Activated CD4-positive, alpha-beta memory T cell treated with anti-CD3 and anti-CD28 coated beads for 36 hours (primary cell): ENCODE data around the gene ACBD6. TPM values are rescaled to one million over a fixed set of nuclear protein-coding genes. Genes with fewer than 3 reads are reported as not detected.
"Not testable (repeated sequence)": the region's sequence is repeated elsewhere in the genome, so short reads cannot be mapped to it uniquely, and the experiment has no call there.

Source experiments
- CTCF ChIA-PET: fragments of 350-600 bp; sonication (Branson Sonifier 250); formaldehyde crosslinking; loops from one replicate; lab custom pipeline; 2021; ENCODE audit warnings: antibody characterized with exemption, inconsistent platforms; lab: Charles Lee
- POLR2A ChIA-PET: fragments of 350-600 bp; sonication (Branson Sonifier 250); formaldehyde crosslinking; loops from one replicate; lab custom pipeline; 2021; ENCODE audit warnings: antibody characterized with exemption; lab: Charles Lee
- DNase-seq: peaks from one replicate; pipeline ENCODE4 v3.0.0-alpha.2; 2020
- H3K27ac Mint-ChIP-seq: one replicate; pipeline ENCODE4 v1.8.0; 2021; ENCODE audit warnings: mixed read lengths
- H3K27me3 Mint-ChIP-seq: one replicate; pipeline ENCODE4 v1.8.0; 2021; ENCODE audit warnings: mixed read lengths
- H3K36me3 Mint-ChIP-seq: one replicate; pipeline ENCODE4 v1.8.0; 2021; ENCODE audit warnings: mixed read lengths
- H3K4me1 Mint-ChIP-seq: one replicate; pipeline ENCODE4 v1.8.0; 2021; ENCODE audit warnings: low read depth, mixed read lengths
- H3K4me3 Mint-ChIP-seq: one replicate; pipeline ENCODE4 v1.8.0; 2021; ENCODE audit warnings: mild to moderate bottlenecking, mixed read lengths
- H3K9me3 Mint-ChIP-seq: one replicate; pipeline ENCODE4 v1.8.0; 2021; ENCODE audit warnings: mixed read lengths
- intact Hi-C: fragments of 100-400 bp; cut with micrococcal nuclease; formaldehyde crosslinking; loops from one replicate; pipeline ENCODE4 v1.15.1; 2023
- total RNA-seq, 2 experiments: library from RNA; stranded (reverse); gene quantifications; one replicate each; pipeline ENCODE4 v1.2.3, GENCODE V29; 2021

Gene ACBD6
- total RNA-seq, 2 experiments from 2014 or later: 36.7 to 40.8 TPM

- H3K9me3 Mint-ChIP-seq, H3K4me3 Mint-ChIP-seq, intact Hi-C loops, POLR2A ChIA-PET, DNase-seq, CTCF ChIA-PET, H3K27ac Mint-ChIP-seq, H3K27me3 Mint-ChIP-seq, H3K4me1 Mint-ChIP-seq: not testable (repeated sequence)
- peaks cover 33% of the 10 kb centered on the region for H3K36me3 Mint-ChIP-seq
These were observed 94.2 kb downstream of the ACBD6 start for GRCh38 chr1:180408128-180408527.

GRCh38 chr1:180407051-180407450 lies 95.3 kb downstream of the ACBD6 start:
- DNase-seq: no peak
- intact Hi-C loops: no loop called here
- no peaks in the 10 kb centered on the region for H3K9me3 Mint-ChIP-seq
- no peak overlapping the region for H3K27ac Mint-ChIP-seq
- ChIA-PET POLR2A (no interaction called here), CTCF (interaction anchor here (1.3 kb wide), 1 partner anchor 77 kb away, joined by 3 read pairs; no protein-coding TSS in a partner anchor)
- H3K27me3 Mint-ChIP-seq: no peaks in the 10 kb centered on the region
- no peaks in the 10 kb centered on the region for H3K4me1 Mint-ChIP-seq
- peaks cover 35% of the 10 kb centered on the region for H3K36me3 Mint-ChIP-seq
- no peak overlapping the region for H3K4me3 Mint-ChIP-seq

GRCh38 chr1:180402551-180402950 lies 99.8 kb downstream of the ACBD6 start:
- POLR2A ChIA-PET: no interaction called here
- intact Hi-C loops: no loop called here

DNA sequence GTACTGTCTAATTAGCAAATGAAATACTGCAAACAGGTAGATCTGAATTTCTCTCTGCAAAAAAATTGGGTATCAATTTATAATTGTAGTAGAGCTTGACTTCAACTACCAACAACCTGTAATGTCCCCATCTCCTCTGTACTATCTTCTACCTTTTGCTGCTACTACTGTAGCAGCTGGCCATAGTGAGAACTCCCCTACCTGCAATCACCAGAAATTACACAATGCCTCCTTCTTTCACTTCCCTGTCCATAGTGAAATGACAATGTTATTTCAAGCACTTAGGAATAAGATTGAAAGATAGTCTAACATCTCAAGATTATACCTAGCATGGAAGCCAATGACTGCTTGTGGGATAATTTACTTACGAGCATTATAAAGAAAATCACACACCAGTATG lies 100.4 kb downstream of the ACBD6 start:
- POLR2A ChIA-PET: no interaction called here
- no peaks in the 10 kb centered on the region for H3K9me3 Mint-ChIP-seq
- intact Hi-C loops: no loop called here

More at GRCh38 chr1:180402551-180402950, 99.8 kb downstream of the ACBD6 start:
- no peak overlapping the region for H3K27ac Mint-ChIP-seq
- no peak overlapping the region for H3K4me3 Mint-ChIP-seq
- DNase-seq: no peak
- no peaks in the 10 kb centered on the region for H3K9me3 Mint-ChIP-seq
- H3K4me1 Mint-ChIP-seq: no peaks in the 10 kb centered on the region
- CTCF ChIA-PET: no interaction called here
- H3K36me3 Mint-ChIP-seq: peaks cover 17% of the 10 kb centered on the region
- no peaks in the 10 kb centered on the region for H3K27me3 Mint-ChIP-seq

GRCh38 chr1:180397175-180397574 lies 105.2 kb downstream of the ACBD6 start:
- H3K9me3 Mint-ChIP-seq: peaks cover 3% of the 10 kb centered on the region

More for the DNA sequence above, 100.4 kb downstream of the ACBD6 start:
- H3K36me3 Mint-ChIP-seq: peaks cover 22% of the 10 kb centered on the region
- no peak overlapping the region for H3K4me3 Mint-ChIP-seq
- no peaks in the 10 kb centered on the region for H3K27me3 Mint-ChIP-seq
- no peaks in the 10 kb centered on the region for H3K4me1 Mint-ChIP-seq
- no peak overlapping the region for H3K27ac Mint-ChIP-seq
- CTCF ChIA-PET: no interaction called here
- no peak for DNase-seq

DNA sequence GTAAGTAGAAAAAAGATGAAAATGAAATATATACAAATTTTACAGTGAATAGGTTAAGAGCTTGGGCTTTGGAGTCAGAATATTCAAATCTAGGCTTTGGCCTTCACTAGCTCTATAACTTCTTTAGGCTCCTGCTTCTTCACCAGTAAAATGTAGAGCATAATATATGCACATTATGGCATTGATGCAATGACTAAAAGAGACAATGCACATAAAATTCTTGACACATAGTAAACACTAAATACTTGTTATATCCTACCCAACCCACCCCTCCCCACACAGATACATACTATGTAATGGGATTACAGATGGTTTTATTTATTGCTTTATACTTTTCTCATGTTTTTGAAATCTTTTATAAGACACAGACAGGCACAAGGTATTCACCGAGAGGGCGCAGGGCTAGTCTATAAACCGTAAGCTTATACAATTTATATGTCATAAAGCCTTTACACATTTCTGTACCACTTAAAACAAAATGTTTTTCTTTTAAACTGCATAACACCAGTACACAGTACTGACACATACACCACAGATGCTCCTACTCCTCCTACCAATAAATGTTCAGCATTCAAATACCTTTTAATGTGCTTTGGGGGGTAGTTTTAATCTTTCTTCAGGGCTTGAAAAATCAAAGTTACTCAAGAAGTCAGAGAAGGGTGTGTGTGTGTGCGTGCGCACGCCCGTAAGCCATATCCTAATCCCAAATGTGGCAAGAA lies 109.8 kb downstream of the ACBD6 start:
- Mint-ChIP-seq H3K4me1 (no peaks in the 10 kb centered on the region), H3K27me3 (no peaks in the 10 kb centered on the region), H3K9me3 (peaks cover 16% of the 10 kb centered on the region), H3K4me3 (no peak overlapping the region), H3K36me3 (peaks cover 55% of the 10 kb centered on the region), H3K27ac (no peak overlapping the region)
- no peak for DNase-seq
- POLR2A ChIA-PET: no interaction called here
- CTCF ChIA-PET: interaction anchor here (1.0 to 2.5 kb wide), 2 partner anchors 24 to 140 kb away, joined by 3 to 7 read pairs; no protein-coding TSS in a partner anchor
- intact Hi-C loops: no loop called here

More at GRCh38 chr1:180397175-180397574, 105.2 kb downstream of the ACBD6 start:
- intact Hi-C loops: no loop called here
- Mint-ChIP-seq H3K27ac (no peak overlapping the region), H3K4me3 (no peak overlapping the region), H3K36me3 (peaks cover 47% of the 10 kb centered on the region), H3K4me1 (no peaks in the 10 kb centered on the region), H3K27me3 (no peaks in the 10 kb centered on the region)
- POLR2A ChIA-PET: no interaction called here
- CTCF ChIA-PET: interaction anchor here (0.5 kb wide), 1 partner anchor 81 kb away, joined by 3 read pairs; no protein-coding TSS in a partner anchor
- DNase-seq: no peak

DNA sequence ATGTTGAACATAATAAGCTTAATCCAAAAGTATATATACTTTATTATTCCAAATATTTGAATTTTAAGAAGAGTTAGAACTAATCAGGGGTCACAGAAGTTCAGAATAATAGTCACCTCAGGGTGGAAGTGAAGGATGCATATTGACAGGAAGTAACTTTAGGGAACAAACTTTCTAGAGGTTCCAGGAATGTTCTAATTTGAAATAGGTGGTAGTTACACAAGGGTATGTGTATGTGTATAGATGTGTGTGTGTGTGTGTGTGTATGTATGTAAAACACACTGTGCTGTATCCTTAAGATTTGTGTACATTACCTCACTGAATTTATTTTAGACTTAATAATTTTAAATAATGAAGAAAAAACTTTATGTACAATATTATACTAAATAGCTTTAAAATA lies 110.4 kb downstream of the ACBD6 start:
- Mint-ChIP-seq H3K4me1 (peaks cover 3% of the 10 kb centered on the region), H3K27me3 (no peaks in the 10 kb centered on the region), H3K36me3 (peaks cover 54% of the 10 kb centered on the region), H3K9me3 (peaks cover 21% of the 10 kb centered on the region), H3K4me3 (no peak overlapping the region), H3K27ac (no peak overlapping the region)
- DNase-seq: no peak
- intact Hi-C loops: no loop called here
- ChIA-PET CTCF (interaction anchor here (1.0 to 2.5 kb wide), 2 partner anchors 24 to 139 kb away, joined by 3 to 7 read pairs; no protein-coding TSS in a partner anchor), POLR2A (no interaction called here)

DNA sequence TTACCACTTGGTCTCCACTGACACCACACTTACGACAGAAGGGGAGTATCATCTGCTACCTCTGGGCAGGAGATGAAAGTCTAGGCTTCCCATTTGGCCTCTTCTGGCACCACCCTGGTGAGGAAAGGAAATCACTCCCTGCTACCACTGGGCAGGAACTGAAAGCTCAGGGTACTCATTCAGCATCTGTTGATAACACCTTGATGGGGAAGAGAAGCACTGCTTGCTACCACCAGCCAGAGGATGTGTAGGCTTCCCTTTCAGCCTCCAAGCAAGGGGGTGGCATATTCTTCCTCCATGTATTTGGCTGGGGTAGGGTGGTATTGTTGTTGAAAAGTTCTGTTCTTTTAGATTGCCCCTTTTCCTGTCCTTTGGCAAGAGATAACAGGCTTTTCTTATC lies 115.0 kb downstream of the ACBD6 start:
- ChIA-PET CTCF (no interaction called here), POLR2A (no interaction called here)
- H3K4me1 Mint-ChIP-seq: peaks cover 12% of the 10 kb centered on the region
- no peak overlapping the region for H3K4me3 Mint-ChIP-seq
- peaks cover 52% of the 10 kb centered on the region for H3K36me3 Mint-ChIP-seq
- no peak overlapping the region for H3K27ac Mint-ChIP-seq
- peaks cover 60% of the 10 kb centered on the region for H3K9me3 Mint-ChIP-seq
- intact Hi-C loops: no loop called here
- H3K27me3 Mint-ChIP-seq: no peaks in the 10 kb centered on the region
- no peak for DNase-seq

DNA sequence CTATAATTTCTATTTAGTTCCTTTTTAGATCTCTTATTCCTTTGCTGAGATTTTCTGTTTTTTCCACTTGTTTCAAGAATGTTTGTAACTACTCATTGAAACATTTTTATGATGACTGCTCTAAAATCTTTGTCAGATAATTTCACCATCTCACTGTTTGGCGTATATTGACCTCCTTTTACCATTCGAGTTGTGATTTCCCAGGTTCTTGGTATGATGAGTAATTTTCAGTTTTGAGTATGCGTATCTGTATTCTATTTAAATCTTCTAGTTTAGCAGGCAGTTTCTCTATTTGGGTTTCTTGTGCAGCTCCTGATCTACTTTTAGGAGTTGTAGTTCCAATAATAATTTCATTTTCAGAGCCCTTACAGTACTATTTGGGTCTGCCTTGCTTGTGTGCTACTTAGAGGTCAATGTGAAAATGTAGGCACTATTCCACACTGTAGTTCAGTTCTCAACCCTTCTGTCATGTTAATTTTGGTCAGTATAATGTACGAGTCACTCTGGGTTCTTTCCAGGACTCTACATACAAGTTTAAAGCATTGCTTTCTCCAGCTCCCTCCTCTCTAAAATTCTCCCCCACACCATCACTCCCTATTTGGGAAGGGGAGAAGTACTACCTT lies 115.5 kb downstream of the ACBD6 start:
- no peak for DNase-seq
- Mint-ChIP-seq H3K27me3 (no peaks in the 10 kb centered on the region), H3K9me3 (peaks cover 66% of the 10 kb centered on the region), H3K36me3 (peaks cover 53% of the 10 kb centered on the region), H3K4me3 (no peak overlapping the region), H3K4me1 (peaks cover 12% of the 10 kb centered on the region), H3K27ac (no peak overlapping the region)
- ChIA-PET CTCF (no interaction called here), POLR2A (interaction anchor here (0.6 kb wide), 1 partner anchor 636 kb away, joined by 3 read pairs; no protein-coding TSS in a partner anchor)
- intact Hi-C loops: no loop called here

DNA sequence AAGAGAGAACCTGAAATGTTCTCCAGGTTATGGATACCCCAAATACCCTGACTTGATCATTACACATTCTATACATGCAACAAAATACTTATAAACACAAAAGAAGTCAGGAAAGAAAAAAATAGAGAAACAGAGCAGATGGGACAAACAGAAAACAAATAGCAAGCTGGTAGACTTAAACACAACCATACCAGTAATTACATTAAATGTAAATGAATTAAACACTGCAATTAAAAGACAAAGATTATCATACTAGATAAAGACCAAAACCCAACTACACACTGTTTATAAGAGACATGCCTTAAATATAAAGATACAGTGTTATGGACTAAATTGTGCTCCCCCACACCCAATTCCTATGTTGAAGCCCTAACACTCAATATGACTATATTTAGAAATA lies 117.2 kb downstream of the ACBD6 start:
- H3K9me3 Mint-ChIP-seq: peaks cover 74% of the 10 kb centered on the region
- POLR2A ChIA-PET: no interaction called here

DNA sequence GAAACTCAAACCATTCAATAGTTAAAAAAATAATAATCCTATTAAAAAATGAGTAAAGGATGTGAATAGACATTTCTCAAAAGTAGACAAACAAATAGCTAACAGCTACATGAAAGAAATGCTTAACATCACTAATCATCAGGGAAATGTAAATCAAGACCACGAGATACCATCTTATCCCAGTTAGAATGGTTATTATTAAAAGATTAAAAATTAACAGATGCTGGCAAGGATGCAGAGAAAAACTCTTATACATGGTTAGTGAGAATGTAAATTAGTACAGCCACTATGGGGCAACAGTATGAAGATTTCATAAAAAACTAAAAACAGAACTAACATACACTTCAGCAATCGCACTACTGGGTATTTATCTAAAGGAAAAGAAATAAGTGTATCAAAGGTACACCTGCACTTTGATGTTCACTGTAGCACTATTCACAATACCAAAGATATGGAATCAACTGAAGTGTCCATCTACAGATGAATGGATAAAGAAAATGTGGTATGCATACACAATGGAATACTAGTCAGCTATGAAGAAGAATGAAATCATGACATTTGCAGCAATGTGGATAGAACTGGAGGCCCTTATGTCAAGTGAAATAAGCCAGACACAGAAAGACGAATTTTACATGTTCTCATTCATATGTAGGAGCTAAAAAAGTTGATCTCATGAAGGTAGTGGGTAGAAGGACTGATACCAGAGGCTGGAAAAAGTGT lies 117.9 kb downstream of the ACBD6 start:
- H3K4me1 Mint-ChIP-seq: peaks cover 24% of the 10 kb centered on the region
- H3K27me3 Mint-ChIP-seq: no peaks in the 10 kb centered on the region
- ChIA-PET CTCF (no interaction called here), POLR2A (no interaction called here)
- DNase-seq: no peak
- no peak overlapping the region for H3K27ac Mint-ChIP-seq
- H3K36me3 Mint-ChIP-seq: peaks cover 61% of the 10 kb centered on the region
- peaks cover 81% of the 10 kb centered on the region for H3K9me3 Mint-ChIP-seq
- intact Hi-C loops: no loop called here
- no peak overlapping the region for H3K4me3 Mint-ChIP-seq

More for the DNA sequence above, 117.2 kb downstream of the ACBD6 start:
- Mint-ChIP-seq H3K27me3 (no peaks in the 10 kb centered on the region), H3K4me1 (peaks cover 23% of the 10 kb centered on the region), H3K4me3 (no peak overlapping the region), H3K27ac (no peak overlapping the region), H3K36me3 (peaks cover 54% of the 10 kb centered on the region)
- DNase-seq: no peak
- intact Hi-C loops: no loop called here
- CTCF ChIA-PET: no interaction called here
